ENCODE data around the gene EYA2.

DNA sequence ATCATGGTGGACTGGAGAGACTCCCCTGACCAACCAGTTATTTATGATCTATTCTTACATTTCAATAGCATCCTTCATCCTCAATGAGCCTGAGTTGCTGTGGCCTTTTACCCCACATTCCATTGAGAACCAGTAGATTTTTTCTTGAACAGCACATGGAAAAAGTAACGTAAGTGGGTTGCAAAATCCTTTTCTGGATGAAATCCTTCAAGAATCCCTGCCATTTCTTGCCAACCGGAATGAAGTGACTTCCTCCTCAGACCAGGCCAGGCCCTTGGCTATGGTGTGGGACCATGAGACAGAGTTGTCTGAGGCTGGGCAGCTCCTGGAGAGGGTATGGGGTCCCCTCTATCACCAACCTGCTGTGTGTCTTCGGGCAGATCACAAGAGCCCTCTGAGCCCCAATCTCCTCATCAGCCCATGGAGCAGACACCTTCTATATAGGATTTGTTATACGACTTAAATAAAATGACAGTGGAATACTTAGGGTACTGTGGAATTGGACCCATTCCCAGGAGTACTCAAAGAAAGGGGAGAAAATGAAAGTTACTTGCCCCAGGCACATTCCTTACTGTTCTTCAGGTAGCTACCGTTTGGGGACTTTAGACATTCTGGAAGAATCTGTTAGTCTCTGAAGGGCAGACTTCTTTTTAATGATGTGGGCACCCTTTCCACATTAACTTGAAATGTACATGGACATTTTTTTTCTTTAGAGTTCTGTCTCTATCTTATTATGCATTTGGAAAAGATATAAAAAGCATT is 10.9 kb downstream of the EYA2 start:
- TF ChIP-seq EZH2 (IDR thresholded peaks at IDR 0.05; ENCODE audit: borderline replicate concordance, low read length), result no peak
- TF ChIP-seq, protein P1, sequence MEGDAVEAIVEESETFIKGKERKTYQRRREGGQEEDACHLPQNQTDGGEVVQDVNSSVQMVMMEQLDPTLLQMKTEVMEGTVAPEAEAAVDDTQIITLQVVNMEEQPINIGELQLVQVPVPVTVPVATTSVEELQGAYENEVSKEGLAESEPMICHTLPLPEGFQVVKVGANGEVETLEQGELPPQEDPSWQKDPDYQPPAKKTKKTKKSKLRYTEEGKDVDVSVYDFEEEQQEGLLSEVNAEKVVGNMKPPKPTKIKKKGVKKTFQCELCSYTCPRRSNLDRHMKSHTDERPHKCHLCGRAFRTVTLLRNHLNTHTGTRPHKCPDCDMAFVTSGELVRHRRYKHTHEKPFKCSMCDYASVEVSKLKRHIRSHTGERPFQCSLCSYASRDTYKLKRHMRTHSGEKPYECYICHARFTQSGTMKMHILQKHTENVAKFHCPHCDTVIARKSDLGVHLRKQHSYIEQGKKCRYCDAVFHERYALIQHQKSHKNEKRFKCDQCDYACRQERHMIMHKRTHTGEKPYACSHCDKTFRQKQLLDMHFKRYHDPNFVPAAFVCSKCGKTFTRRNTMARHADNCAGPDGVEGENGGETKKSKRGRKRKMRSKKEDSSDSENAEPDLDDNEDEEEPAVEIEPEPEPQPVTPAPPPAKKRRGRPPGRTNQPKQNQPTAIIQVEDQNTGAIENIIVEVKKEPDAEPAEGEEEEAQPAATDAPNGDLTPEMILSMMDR (conservative IDR thresholded peaks at IDR 0.05 in 1 of 2, IDR thresholded peaks at IDR 0.05 in 1 of 2; ENCODE audit: extremely low read depth in 1 of 2, insufficient read depth in 1 of 2, low read depth in 1 of 2, low read length in 2 of 2), result no peak

Data from mammary epithelial cell (primary cell).